GM18519 (cell line): Measurements from ENCODE around the gene CAPRIN2.

ENCODE experiments used
- ATAC-seq: cut with Tn5 transposase; IDR thresholded peaks from one replicate; pipeline ENCODE4 v1.9.1; 2021; ENCODE audit warnings: mild to moderate bottlenecking, moderate library complexity; ENCODE audit not compliant: unreplicated experiment, low FRiP score

CAPRIN2 gene

GRCh38 chr12:30701056-30701455 is 53.7 kb downstream of the CAPRIN2 start:
- no peak for ATAC-seq

DNA sequence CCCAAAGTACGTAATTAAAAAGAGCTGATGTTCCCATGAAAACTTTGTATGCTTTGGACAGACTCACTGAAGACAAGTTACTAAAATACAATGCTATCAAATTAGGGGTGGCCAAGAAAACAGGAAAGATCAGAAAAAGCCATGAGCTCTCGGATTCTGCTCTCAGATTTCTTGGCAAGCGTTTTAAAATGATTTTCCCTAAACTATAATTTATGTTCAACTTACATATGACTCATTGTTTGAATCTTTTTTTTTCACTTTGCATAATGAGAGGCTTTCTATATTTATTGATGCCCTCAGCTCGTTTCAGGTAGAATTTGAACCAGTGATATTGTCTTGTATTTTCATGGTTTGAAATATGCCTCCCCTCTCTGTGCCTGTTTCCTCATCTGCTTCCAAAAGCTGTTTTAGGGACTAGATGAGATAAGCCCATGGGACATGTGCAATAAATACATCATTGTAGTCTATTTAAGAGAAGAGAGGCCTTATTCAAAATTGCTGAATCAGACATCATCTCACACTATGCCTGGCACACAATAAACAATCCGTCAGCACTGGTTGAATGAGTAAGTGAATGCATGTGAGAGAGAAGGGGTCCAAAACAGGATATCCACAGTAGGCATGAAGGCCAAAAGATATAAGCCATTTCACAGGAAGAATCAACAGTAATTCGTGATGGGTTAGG is 54.4 kb downstream of the CAPRIN2 start:
- ATAC-seq, result no peak

- no peak for ATAC-seq
Measured at GRCh38 chr12:30698346-30698745, 56.4 kb downstream of the CAPRIN2 start.

- no peak for ATAC-seq
Measured at GRCh38 chr12:30696943-30697342, 57.8 kb downstream of the CAPRIN2 start.

- ATAC-seq, result no peak
Measured at GRCh38 chr12:30696486-30696885, 58.3 kb downstream of the CAPRIN2 start.

DNA sequence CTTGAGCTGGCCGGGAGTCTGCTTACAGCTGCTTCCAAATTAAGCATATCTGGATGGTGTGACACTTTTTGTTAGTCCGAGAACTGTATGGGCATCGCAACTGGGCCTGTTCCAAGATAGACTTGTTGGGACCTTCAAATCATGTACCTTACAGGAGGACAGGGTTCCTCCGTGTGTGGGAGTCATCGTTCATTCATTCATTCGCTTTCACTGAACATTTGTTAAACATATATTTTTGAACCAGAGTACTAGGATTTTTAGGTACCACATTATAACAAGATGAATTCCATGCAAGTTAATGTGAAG is 58.7 kb downstream of the CAPRIN2 start:
- ATAC-seq, result peak; percentile 19

GRCh38 chr12:30695199-30696102 is 59.3 kb downstream of the CAPRIN2 start, which contains the start of gene IPO8:
TSS of gene IPO8 (minus strand) at chr12:30695869. CDS start at chr12:30695647, 222 bp downstream.
- peak; percentile 65 for ATAC-seq

- ATAC-seq, result no peak
Measured at GRCh38 chr12:30694412-30695198, 60.1 kb downstream of the CAPRIN2 start.

GRCh38 chr12:30692470-30692869 is 62.3 kb downstream of the CAPRIN2 start:
- ATAC-seq, result no peak

DNA sequence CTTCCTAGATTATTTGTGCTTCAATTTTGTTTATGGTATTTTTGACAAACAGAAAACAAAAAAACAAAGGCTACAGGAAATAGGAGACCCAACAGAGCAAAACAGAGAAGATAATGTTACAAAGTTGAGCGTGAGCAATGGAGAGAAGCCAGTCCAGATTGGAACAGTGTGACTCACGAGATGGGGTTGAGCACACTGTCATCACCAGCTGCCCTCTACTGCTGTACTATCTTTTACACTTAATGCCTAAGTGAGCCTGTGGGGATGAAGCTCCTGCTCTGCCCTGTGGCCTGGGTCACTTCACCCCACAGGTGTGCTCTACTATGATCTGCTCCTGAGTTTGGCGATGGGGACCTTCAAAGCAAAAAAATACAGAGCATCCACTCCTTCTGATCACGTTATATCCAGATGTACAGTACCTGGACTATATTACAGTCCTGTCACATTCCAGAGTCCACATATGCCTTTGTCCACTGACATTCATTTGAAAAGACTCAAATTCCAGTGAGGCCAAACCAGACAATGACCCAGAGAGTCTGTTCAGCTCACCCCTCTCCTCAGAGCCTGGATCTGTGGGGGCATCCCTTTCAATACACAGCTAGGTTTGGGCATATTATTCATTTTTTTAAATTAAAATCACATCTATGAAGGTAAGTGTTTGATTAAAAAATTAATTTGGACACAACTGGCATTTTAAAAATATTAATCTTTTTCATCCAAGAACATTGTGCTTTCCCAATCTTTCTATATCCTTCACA is 63.5 kb downstream of the CAPRIN2 start:
- no peak for ATAC-seq

- no peak for ATAC-seq
Measured at GRCh38 chr12:30687265-30687986, 67.3 kb downstream of the CAPRIN2 start.

DNA sequence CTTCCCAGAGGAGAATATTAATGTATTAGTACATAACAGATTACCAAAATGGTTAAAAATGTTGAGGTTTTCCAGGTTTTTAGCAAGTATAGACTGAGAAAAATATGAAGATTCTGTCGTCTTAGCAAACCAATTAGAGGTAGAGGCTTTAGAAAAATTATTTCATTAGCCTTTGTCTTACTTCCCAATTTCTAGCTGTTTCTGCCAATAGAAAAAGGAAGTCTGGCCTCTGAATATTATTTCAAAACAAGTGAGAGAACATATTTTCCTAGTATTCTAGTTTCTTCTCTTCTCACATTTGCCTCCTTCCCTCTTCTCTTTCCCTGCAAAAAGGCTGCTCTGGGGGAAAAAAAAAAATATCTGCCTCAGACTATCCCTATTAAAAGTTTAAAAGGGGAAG is 75.5 kb downstream of the CAPRIN2 start:
- ATAC-seq, result no peak

GRCh38 chr12:30678221-30678620 is 76.5 kb downstream of the CAPRIN2 start:
- ATAC-seq, result no peak

DNA sequence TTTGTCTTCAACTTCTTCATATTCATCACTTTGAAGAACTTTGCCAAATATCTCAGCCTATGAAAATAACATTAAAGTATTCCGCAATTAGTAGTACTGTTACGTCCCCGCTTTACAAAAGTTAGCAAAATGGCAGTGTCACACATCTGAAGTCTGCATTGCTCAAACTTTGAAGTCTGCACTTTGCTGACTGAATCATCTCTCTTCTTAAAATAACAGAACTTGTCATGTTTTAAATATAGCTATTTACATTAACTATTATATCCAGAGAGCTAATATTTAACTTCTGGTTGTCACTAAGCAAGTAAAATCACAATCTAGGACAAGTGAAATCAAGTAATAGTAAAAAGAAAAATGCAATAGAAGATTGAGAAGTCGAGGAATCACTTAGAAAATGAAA is 93.5 kb downstream of the CAPRIN2 start:
- ATAC-seq, result no peak
